Neural progenitor cell (in vitro differentiated cells): ENCODE measurements around the gene FOXE3.

Experiments used
- CTCF ChIP-seq: fragments of 200-600 bp; sonication (generic); IDR thresholded peaks from 2 replicates; pipeline ENCODE4 v1.5.1; 2017; ENCODE audit warnings: antibody characterized with exemption, mild to moderate bottlenecking
- EZH2 ChIP-seq: fragments of 200-600 bp; sonication (generic); IDR thresholded peaks from 2 replicates; pipeline ENCODE4 v1.6.1; 2017; ENCODE audit warnings: antibody characterized with exemption, mild to moderate bottlenecking, moderate library complexity

DNA sequence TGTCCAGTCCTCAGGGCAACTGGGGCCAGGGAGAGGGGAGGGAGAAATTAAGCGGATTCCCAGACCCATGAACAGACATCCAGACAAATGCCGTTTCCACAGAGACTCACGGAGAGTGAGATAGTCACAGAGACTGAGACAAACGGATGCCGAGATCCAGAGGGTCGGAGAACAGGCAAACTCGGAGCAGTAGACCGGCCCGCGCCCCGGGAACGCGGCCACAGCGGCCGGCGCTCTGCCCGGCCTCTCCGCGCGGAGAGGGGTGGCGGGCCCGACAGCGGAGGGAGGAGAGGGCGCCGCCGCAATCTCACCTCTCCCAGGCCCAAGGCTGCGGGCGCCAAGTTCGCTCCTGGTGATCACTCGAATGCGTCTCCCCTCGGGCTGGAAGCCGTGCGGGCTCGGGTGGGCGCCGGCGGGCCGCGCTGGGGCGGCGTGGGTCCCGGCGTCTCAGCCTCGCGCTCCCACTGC is 20.9 kb downstream of the FOXE3 start:
- no peak for TF ChIP-seq CTCF
- peak; percentile 84 for TF ChIP-seq EZH2
